Gastrocnemius medialis (tissue), 4 donors: ENCODE results near the gene ZSCAN18. TPM values are rescaled to one million over a fixed set of nuclear protein-coding genes. Genes with fewer than 3 reads are reported as not detected.

Experiments used
- ATAC-seq, 2 donors: fragments of 150-250 bp; one replicate each; pipeline ENCODE4 v1.9.1; 2016
- DNase-seq, 2 donors: peaks; one replicate each; pipeline ENCODE4 v3.0.0-alpha.2; 2019
- H3K27ac ChIP-seq, 4 donors: fragments of 200-600 bp; sonication (generic); 1 replicate in 1 of 4; 2 replicates in 3 of 4; pipeline ENCODE4 v1.5.1; 2016 to 2018; ENCODE audit warnings: mild to moderate bottlenecking in 2 of 4, moderate library complexity in 1 of 4
- H3K27me3 ChIP-seq, 3 donors: fragments of 200-600 bp; sonication (generic) in 2 of 3; 1 replicate in 1 of 3; 2 replicates in 2 of 3; pipeline versions ENCODE4 v1.5.1 to v1.6.0; 2016 to 2019; ENCODE audit warnings: mild to moderate bottlenecking in 1 of 3, moderate library complexity in 1 of 3
- H3K36me3 ChIP-seq, 2 donors: fragments of 200-600 bp; sonication (generic) in 1 of 2; one replicate each; pipeline ENCODE4 v1.5.1; 2017 to 2018
- H3K4me1 ChIP-seq, 2 donors: fragments of 200-600 bp; sonication (generic) in 1 of 2; one replicate each; pipeline ENCODE4 v1.5.1; 2016 to 2017; ENCODE audit warnings: mild to moderate bottlenecking in 2 of 2
- H3K4me3 ChIP-seq, 4 donors: fragments of 200-600 bp; sonication (generic) in 3 of 4; 1 replicate in 1 of 4; 2 replicates in 3 of 4; pipeline ENCODE4 v1.5.1; 2016 to 2019; ENCODE audit warnings: mild to moderate bottlenecking in 2 of 4
- H3K9me3 ChIP-seq, 3 donors: fragments of 200-600 bp; sonication (generic) in 2 of 3; 1 replicate in 1 of 3; 2 replicates in 2 of 3; pipeline ENCODE4 v1.5.1; 2016 to 2019
- CTCF ChIP-seq, 5 experiments: fragments of 450-650 bp in 3 of 5; fragments of 200-600 bp in 2 of 5; sonication (generic) in 2 of 5; IDR thresholded peaks in 4 of 5; conservative IDR thresholded peaks in 1 of 5; 1 replicate in 4 of 5; 2 replicates in 1 of 5; pipeline ENCODE4 v1.5.1; 2016 to 2019; ENCODE audit warnings: antibody characterized with exemption in 5 of 5, mild to moderate bottlenecking in 3 of 5, moderate library complexity in 3 of 5
- POLR2A ChIP-seq, 2 donors: fragments of 450-650 bp; IDR thresholded peaks; one replicate each; pipeline ENCODE4 v1.6.1; 2017; ENCODE audit warnings: antibody characterized with exemption in 2 of 2, mild to moderate bottlenecking in 2 of 2, moderate library complexity in 2 of 2
- in situ Hi-C, 4 donors: fragments of 200-750 bp; cut with MboI; loops; one replicate each; pipeline versions ENCODE4 v1.15.0 to v1.8.0; 2017; ENCODE audit warnings: low sequenced_read_pairs in 4 of 4
- intact Hi-C: fragments of 100-400 bp; cut with DNase I; formaldehyde crosslinking; loops from one replicate; pipeline ENCODE4 v1.15.1; 2023; ENCODE audit warnings: low total_unique reads
- total RNA-seq, 4 donors: library from RNA; depleted of rRNA; stranded (reverse); fragments of >200 nt; gene quantifications; one replicate each; pipeline versions ENCODE4 v1.1.0 to v1.2.3, GENCODE V29; 2016

Gene ZSCAN18
- total RNA-seq, 4 donors from 2014 or later, result 11.2 to 20.6 (median 15.2) TPM

DNA sequence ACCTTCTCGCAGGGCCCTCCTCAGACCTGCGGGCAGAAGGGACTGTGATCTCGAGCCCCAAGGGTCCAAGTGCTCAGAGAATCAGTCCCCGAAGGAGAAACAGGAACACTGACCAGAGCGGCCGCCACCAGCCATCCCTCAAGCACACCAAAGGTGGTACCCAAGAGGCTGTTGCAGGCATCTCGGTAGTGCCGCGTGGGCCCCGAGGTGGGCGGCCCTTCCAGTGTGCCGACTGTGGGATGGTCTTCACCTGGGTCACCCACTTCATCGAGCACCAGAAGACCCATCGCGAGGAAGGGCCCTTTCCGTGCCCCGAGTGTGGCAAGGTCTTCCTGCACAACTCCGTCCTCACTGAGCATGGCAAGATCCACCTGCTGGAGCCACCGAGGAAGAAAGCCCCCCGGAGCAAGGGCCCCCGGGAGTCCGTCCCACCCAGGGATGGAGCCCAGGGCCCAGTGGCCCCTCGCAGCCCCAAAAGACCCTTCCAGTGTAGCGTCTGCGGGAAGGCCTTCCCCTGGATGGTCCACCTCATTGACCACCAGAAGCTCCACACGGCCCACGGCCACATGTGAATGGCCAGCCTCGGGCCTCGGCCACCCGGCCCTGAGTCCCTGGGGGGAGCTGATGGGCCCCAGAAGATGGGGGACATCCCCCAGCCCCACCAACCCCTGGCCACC is 44.4 kb downstream of the ZSCAN18 start:
- TF ChIP-seq CTCF (IDR thresholded peaks at IDR 0.05 in 4 of 5, conservative IDR thresholded peaks at IDR 0.05 in 1 of 5) (no peak), POLR2A (IDR thresholded peaks at IDR 0.05) (no peak)
- H3K36me3 ChIP-seq, result no peaks in the 10 kb centered on the region
- H3K27me3 ChIP-seq, result peaks cover 0 to 10% (median 0%) of the 10 kb centered on the region in 3 donors
- H3K9me3 ChIP-seq, result peaks cover 0 to 7% (median 6%) of the 10 kb centered on the region in 3 donors
- DNase-seq (no peak), ATAC-seq (no peak)
- in situ Hi-C loops, result no loop called here
- no peak overlapping the region for H3K27ac ChIP-seq
- no peaks in the 10 kb centered on the region for H3K4me1 ChIP-seq
- H3K4me3 ChIP-seq, result no peak overlapping the region
- intact Hi-C loops, result no loop called here

DNA sequence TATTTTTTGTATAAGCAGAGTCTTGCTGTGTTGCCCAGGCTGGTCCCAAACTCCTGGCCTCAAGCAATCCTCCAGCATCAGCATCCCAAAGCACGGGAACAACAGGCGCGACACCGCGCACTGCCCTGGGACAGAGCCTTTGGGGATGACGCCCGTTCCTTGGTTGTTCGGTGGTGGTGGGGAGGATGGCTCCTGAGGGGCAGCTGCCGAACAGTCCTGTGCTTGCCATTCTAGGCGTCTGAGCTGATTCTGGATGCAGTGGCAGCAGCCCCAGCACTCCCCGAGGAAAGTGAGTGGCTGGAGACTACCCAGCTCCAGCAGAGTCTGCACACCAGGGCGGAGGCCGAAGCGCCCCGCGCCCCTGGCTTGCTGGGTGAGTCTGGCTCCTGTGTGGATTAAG is 45.8 kb downstream of the ZSCAN18 start:
- no peaks in the 10 kb centered on the region for H3K36me3 ChIP-seq
- DNase-seq (no peak), ATAC-seq (no peak)
- peaks cover 0 to 10% (median 0%) of the 10 kb centered on the region in 3 donors for H3K27me3 ChIP-seq
- no peak overlapping the region for H3K27ac ChIP-seq
- H3K4me1 ChIP-seq, result no peaks in the 10 kb centered on the region
- intact Hi-C loops, result no loop called here
- TF ChIP-seq POLR2A (IDR thresholded peaks at IDR 0.05), result no peak
- TF ChIP-seq CTCF (IDR thresholded peaks at IDR 0.05 in 4 of 5, conservative IDR thresholded peaks at IDR 0.05 in 1 of 5), result no peak
- in situ Hi-C loops, result no loop called here
- no peak overlapping the region for H3K4me3 ChIP-seq
- H3K9me3 ChIP-seq, result no peaks in the 10 kb centered on the region

GRCh38 chr19:58047672-58048071 is 50.4 kb downstream of the ZSCAN18 start:
- no peak for TF ChIP-seq POLR2A (IDR thresholded peaks at IDR 0.05)
- no peak for TF ChIP-seq CTCF (IDR thresholded peaks at IDR 0.05 in 4 of 5, conservative IDR thresholded peaks at IDR 0.05 in 1 of 5)
- DNase-seq, result no peak
- intact Hi-C loops, result no loop called here
- Histone ChIP-seq H3K4me3 (no peak overlapping the region), H3K36me3 (no peaks in the 10 kb centered on the region), H3K27ac (no peak overlapping the region), H3K27me3 (no peaks in the 10 kb centered on the region), H3K4me1 (no peaks in the 10 kb centered on the region), H3K9me3 (no peaks in the 10 kb centered on the region)
- in situ Hi-C loops, result no loop called here
- ATAC-seq, result no peak

GRCh38 chr19:58046856-58047255 is 51.2 kb downstream of the ZSCAN18 start:
- H3K36me3 ChIP-seq, result no peaks in the 10 kb centered on the region
- in situ Hi-C loops, result no loop called here

More at GRCh38 chr19:58046856-58047255, 51.2 kb downstream of the ZSCAN18 start:
- TF ChIP-seq CTCF (IDR thresholded peaks at IDR 0.05 in 4 of 5, conservative IDR thresholded peaks at IDR 0.05 in 1 of 5) (no peak), POLR2A (IDR thresholded peaks at IDR 0.05) (no peak)
- ATAC-seq, result no peak
- H3K27ac ChIP-seq, result no peak overlapping the region
- H3K27me3 ChIP-seq, result no peaks in the 10 kb centered on the region
- no peaks in the 10 kb centered on the region for H3K9me3 ChIP-seq
- H3K4me3 ChIP-seq, result no peak overlapping the region
- no peaks in the 10 kb centered on the region for H3K4me1 ChIP-seq
- DNase-seq, result no peak
- intact Hi-C loops, result no loop called here
